GM11168 (cell line): ENCODE results near the gene MAP9.
"Not testable (repeated sequence)": the region's sequence is repeated elsewhere in the genome, so short reads cannot be mapped to it uniquely, and the experiment has no call there.

ENCODE experiments used
- in situ Hi-C: fragments of 300-500 bp; cut with MboI; formaldehyde crosslinking; loops from one replicate; pipeline ENCODE4 v1.12.0; 2022; ENCODE audit warnings: low sequenced_read_pairs; ENCODE audit not compliant: unreplicated experiment

Gene MAP9

DNA sequence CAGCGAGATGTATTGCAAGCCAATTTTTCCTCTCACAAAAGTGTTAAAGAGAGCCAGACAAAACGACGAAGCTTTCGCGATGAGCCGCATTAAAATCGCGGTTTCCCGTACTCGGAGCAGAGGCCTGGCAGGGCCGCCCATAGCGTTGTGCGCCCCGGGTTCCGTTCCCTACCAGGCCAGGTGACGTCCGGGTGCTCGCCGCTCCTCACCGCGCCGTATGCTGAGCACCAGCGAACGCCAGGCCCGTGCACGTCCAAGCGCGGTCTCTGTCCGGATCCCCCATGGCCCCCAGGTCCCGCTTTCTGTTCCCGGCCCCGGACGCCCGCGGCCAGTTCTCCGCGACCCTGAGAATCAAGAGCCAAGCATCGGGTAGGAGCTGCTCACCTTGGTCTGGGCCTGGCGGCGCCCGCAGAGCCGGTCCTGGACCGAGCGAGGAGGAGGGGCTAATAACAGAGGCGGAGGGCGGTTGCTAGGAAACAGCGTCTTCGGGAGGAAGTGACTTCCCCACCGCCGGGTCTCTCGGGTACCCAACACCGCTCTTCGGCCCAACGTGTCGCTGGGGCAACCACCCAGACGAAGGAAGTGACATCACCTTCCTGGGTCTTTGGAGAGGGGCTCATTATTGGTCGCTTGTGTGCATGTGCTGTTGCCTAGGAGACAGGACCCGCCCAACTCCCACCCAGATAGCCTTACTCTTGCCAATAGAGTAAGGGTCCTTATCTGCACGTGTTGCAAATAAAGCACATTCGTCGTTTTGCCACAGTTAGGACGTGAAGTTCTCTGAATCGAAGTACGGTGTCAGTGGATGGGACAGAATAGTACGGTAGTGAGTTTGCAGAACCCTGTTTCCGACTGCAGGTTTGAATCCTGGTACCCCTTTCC, at the start of gene MAP9:
TSS of gene MAP9 (minus strand) at position 579 of the 882 bp plus-strand sequence. CDS start 1,115 bp downstream, outside the sequence.
- in situ Hi-C loops = no loop called here

DNA sequence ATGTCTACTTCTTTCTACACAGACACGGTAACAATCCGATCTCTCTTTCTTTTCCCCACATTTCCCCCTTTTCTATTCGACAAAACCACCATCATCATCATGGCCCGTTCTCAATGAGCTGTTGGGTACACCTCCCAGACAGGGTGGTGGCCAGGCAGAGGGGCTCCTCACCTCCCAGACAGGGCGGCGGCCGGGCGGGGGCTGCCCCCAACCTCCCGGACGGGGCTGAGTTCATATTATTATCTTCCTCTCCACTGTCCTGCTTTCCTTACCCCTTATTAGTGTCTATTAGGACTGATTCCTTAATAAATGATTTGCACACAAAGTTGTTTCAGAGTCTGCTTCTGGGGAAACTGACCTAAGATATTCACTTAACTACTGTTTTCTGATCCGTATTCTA, 48.0 kb upstream of the MAP9 start:
- in situ Hi-C loops = not testable (repeated sequence)

DNA sequence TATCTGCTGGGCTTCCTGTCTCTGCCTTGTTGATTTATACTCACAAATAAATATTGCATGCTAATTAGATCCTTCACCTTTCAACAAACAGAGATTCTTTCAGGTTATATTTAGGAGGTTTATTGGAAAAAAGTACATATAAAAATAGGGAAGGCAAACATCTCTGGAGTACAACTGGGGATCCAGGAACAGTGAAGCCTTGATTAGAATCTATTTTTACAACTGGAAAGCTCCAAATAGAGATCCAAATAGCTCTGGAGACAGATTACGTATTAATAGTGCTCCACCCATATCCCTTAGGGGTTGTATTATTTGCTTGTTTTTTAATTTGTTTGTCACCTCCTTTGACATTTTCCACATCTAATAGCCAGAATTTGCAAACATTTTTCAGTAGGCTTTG, 46.9 kb upstream of the MAP9 start:
- in situ Hi-C loops = no loop called here

GRCh38 chr4:155419266-155419665, 42.5 kb upstream of the MAP9 start:
- in situ Hi-C loops = no loop called here

DNA sequence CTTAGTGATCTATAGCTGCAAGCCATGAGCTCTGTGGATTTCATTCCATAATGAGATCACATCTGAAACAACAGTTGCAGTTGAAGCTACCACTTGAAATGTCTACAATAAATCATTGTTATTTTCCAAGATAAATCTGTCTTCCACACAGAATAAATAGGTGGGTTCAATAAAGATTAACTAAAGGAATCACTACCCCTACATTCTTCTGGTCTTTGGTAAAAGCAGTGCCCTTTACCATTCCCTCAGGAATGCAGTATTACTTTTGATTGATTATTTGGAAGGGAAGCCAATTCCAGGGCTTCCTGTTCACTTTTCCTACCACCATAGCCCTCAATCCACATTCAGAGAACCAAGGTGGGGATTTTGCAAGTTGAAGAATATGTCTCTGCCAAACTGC, 38.9 kb upstream of the MAP9 start:
- in situ Hi-C loops = no loop called here

DNA sequence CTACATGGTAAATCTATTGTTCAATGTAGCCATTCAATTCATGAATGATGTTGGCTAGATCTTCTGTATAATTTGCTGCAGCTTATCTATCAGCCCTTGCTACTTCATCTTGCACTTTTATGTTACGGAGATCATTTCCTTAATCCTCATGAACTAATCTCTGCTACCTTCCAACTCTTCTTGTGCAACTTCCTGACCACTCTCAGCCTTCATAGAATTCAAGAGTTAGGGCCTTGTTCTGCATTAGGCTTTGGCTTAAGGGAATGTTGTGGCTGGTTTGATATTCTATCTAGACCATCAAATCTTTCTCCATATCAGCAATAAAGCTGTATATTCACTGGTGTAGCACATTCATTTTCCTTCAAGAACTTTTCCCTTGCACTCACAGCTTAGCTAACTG, 36.7 kb upstream of the MAP9 start:
- in situ Hi-C loops = no loop called here

GRCh38 chr4:155411546-155411945, 34.8 kb upstream of the MAP9 start:
- in situ Hi-C loops = no loop called here

GRCh38 chr4:155408796-155409195, 32.0 kb upstream of the MAP9 start:
- in situ Hi-C loops = no loop called here

DNA sequence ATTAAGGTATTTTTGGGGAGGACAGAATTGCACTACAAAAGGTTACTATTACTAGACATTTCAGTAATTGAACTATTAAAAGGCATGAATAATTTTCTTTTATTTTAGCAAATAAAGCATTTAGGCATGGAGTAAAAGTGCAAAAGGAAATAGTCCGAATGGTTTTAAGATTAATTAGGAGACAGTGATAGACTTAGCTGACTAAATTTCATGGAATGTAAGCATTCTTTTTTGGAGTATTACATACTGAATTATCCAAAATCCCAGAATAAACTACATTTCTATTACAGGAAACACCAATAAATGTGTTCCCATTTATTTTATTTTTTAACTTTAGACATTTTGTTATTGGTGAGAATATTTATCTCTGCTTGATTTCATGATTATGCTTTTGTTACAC, 30.7 kb upstream of the MAP9 start:
- in situ Hi-C loops = no loop called here

GRCh38 chr4:155405059-155405458, 28.3 kb upstream of the MAP9 start:
- in situ Hi-C loops = no loop called here

GRCh38 chr4:155403886-155404285, 27.1 kb upstream of the MAP9 start:
- in situ Hi-C loops = no loop called here

- in situ Hi-C loops = no loop called here
These were observed 26.2 kb upstream of the MAP9 start for GRCh38 chr4:155402941-155403340.

GRCh38 chr4:155400893-155401292, 24.1 kb upstream of the MAP9 start:
- in situ Hi-C loops = no loop called here

- in situ Hi-C loops = no loop called here
These were observed 23.4 kb upstream of the MAP9 start for GRCh38 chr4:155399974-155400697.

DNA sequence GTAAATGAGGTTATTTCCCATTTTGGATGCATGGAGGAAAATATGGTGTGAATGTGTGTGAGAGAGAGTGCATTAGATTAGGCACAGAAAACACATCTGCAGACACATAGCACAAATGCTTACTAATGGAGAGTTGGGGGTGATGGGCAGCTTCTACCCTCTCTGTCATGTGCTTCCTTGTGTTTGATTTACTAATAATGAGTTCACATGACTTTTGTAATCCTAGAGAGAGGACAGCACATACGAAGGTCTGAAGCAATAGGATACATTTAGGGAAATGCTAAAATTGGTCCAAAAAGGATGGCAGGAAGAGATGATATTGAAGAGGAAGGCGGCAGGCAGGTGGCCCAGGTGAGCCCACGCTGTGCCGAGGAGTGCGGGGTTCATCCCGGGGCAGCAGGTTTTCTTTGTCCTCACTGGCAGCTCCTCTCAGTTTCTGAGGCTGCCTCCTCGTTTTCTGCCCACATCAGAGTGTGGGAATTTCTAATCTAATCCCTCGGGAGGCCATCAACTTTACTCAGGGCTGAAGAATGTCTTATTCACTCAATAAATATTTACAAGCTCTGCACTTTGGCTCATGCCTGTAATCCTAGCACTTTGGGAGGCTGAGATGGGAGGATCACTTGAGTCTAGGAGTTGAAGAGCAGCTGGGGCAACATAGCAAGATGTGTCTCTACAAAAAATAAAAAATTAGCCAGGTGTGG, 15.9 kb upstream of the MAP9 start:
- in situ Hi-C loops = no loop called here

DNA sequence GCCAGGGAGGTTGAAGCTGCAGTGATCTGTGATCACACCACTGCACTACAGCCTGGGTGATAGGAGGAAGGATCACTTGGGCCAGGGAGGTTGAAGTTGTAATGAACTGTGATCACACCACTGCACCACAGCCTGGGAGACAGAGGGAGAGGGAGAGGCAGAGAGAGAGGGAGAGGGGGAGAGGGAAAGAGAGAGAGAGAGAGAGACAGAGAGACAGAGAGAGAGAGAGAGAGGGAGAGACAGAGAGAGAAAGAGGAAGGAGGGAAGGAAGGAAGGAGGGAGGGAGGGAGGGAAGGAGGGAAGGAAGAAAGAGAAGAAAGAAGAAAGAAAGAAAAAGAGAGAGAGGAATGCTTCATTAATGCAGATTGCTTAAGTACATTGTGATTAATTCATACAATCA, 15.2 kb upstream of the MAP9 start:
- in situ Hi-C loops = no loop called here

GRCh38 chr4:155388162-155388561, 11.4 kb upstream of the MAP9 start:
- in situ Hi-C loops = no loop called here

DNA sequence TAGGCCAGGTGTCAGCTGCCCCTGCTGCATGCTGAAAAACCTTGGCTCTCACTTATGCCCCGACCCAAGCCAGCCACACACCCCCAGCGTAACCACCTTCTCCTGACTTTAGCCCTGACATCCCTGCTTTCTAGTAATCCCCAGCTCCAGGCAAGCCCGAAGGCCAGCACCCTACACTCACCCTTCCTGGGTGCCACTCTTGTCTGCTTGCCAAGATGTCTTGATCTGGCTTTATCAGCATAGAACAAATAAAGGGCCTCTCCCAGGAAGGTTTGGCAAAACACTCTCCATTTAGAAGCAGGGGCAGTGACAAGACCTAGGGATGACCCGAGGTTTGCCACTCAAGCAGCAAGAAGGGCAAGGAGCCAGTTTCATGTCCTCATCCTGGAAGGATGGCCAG, 6.8 kb upstream of the MAP9 start:
- in situ Hi-C loops = no loop called here

- in situ Hi-C loops = no loop called here
These were observed 511 bp upstream of the MAP9 start for GRCh38 chr4:155377276-155377675.

DNA sequence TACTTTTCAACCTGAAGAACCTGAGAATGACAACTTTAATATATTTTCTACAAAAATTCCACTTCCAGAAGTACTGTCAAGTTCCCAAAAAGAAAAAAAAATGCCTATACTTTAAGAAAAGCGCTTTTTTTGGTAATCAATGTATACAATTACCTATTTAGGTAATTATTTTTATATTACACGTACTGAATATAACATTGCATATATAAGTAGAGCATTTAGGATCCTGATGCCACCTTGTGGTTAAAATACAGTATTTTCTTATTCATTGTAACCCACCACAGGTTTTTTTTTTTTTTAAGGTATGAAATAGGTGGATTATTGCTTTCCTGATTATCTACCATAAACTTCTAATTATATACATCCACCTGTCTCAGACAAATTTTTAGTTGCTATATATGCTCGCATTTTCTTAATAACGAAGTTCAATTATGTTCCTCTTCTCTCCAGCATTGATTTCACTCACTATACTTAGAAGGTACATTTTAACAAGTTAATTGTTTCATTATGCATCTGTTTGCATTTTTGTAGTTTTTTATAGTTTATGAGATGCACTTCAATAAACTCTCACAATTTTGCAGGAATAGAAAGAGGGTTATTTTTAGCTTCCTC, 5.2 kb downstream of the MAP9 start:
- in situ Hi-C loops = loop anchor here (25.0 kb wide), 2 partner anchors 384 to 584 kb away; partner anchors contain the start of gene RBM46
